GM12878 (cell line): ENCODE measurements around the gene TNKS1BP1. TPM values are rescaled to one million over a fixed set of nuclear protein-coding genes. Genes with fewer than 3 reads are reported as not detected.

Experiments used
- ATAC-seq: fragments of 200-7000 bp; cut with Tn5 transposase; 3 replicates; pipeline ENCODE4 v1.9.1; 2020; ENCODE audit warnings: mild to moderate bottlenecking, moderate library complexity
- BruUV-seq: library from RNA; stranded (reverse); fragments of 400-500 nt; replicated peaks from 2 replicates; lab custom pipeline; 2021; lab: Mats Ljungman, UMichigan
- CTCF ChIA-PET: fragments of 300-600 bp; sonication (Branson Sonifier 250); formaldehyde crosslinking; extraction: SDS; loops from one replicate; lab custom pipeline; 2021; ENCODE audit warnings: inconsistent platforms; lab: Yijun Ruan, JAX
- POLR2A ChIA-PET: fragments of 350-600 bp; formaldehyde crosslinking; extraction: SDS; loops from one replicate; lab custom pipeline; 2021; ENCODE audit warnings: inconsistent platforms; lab: Charles Lee
- RAD21 ChIA-PET: fragments of 300-600 bp; sonication (Branson Sonifier 250); formaldehyde crosslinking; loops from one replicate; lab custom pipeline; 2023; ENCODE audit warnings: antibody characterized with exemption; ENCODE audit not compliant: unreplicated experiment; lab: Charles Lee
- SMC1A ChIA-PET: fragments of 300-600 bp; sonication (Branson Sonifier 250); formaldehyde crosslinking; loops from one replicate; lab custom pipeline; 2023; ENCODE audit not compliant: unreplicated experiment, uncharacterized antibody; lab: Charles Lee
- DNase-seq: peaks from one replicate; pipeline ENCODE4 v3.0.0-alpha.2; 2011; ENCODE audit warnings: low read depth, low spot score
- FAIRE-seq: peaks from 3 replicates; lab custom pipeline; 2011; peaks lifted over from hg19 to GRCh38; lab: Jason Lieb, UNC
- H2AFZ ChIP-seq: 2 replicates; pipeline ENCODE4 v1.6.0; 2011; ENCODE audit warnings: low read depth, low read length, control low read depth; ENCODE audit not compliant: control insufficient read depth
- H3K27ac ChIP-seq: 2 replicates; pipeline ENCODE4 v1.5.1; 2011; ENCODE audit warnings: control low read depth; ENCODE audit not compliant: control insufficient read depth, insufficient read depth
- H3K27me3 ChIP-seq, 2 experiments: replicated peaks in 1 of 2; 2 replicates each; pipeline versions ENCODE4 v1.6.0 to v1.6.1; 2011; ENCODE audit warnings: low read length in 1 of 2; ENCODE audit not compliant: control insufficient read depth in 2 of 2, insufficient read depth in 2 of 2
- H3K36me3 ChIP-seq, 2 experiments: 2 replicates each; pipeline ENCODE4 v1.5.1; 2011; ENCODE audit warnings: low read length in 1 of 2; ENCODE audit not compliant: control insufficient read depth in 2 of 2, insufficient read depth in 2 of 2
- H3K4me1 ChIP-seq: 2 replicates; pipeline ENCODE4 v1.6.1; 2011; ENCODE audit warnings: mild to moderate bottlenecking, low read length, moderate library complexity, mixed read lengths; ENCODE audit not compliant: control insufficient read depth, insufficient read depth
- H3K4me2 ChIP-seq: 2 replicates; pipeline ENCODE4 v1.6.0; 2011; ENCODE audit warnings: control low read depth; ENCODE audit not compliant: control insufficient read depth, insufficient read depth
- H3K4me3 ChIP-seq: fragments of 200-600 bp; sonication (generic); 2 replicates; pipeline ENCODE4 v1.5.1; 2016
- H3K79me2 ChIP-seq: 2 replicates; pipeline ENCODE4 v1.6.0; 2011; ENCODE audit warnings: low read length; ENCODE audit not compliant: control insufficient read depth, insufficient read depth
- H3K9ac ChIP-seq: 2 replicates; pipeline ENCODE4 v1.8.0; 2011; ENCODE audit warnings: low read length, control low read depth, mixed read lengths; ENCODE audit not compliant: control insufficient read depth, insufficient read depth
- H3K9me3 ChIP-seq: replicated peaks from 3 replicates; pipeline ENCODE4 v1.5.1; 2011; ENCODE audit warnings: mild to moderate bottlenecking, low read length; ENCODE audit not compliant: control insufficient read depth, insufficient read depth
- H4K20me1 ChIP-seq: 2 replicates; pipeline ENCODE4 v1.6.0; 2011; ENCODE audit not compliant: control insufficient read depth, insufficient read depth
- ELK1 ChIP-seq: IDR thresholded peaks from 2 replicates; pipeline ENCODE4 v1.6.1; 2012; ENCODE audit warnings: low read depth, low read length, improper control_type of control experiment
- GATAD2B ChIP-seq: fragments of 450-650 bp; conservative IDR thresholded peaks from 2 replicates; pipeline ENCODE4 v1.6.1; 2017; ENCODE audit warnings: low read depth, mild to moderate bottlenecking, moderate library complexity
- IKZF1 ChIP-seq: fragments of 450-650 bp; conservative IDR thresholded peaks from 2 replicates; pipeline ENCODE4 v1.6.1; 2017; ENCODE audit warnings: antibody characterized with exemption, mild to moderate bottlenecking
- IKZF2 ChIP-seq, 2 experiments: fragments of 450-650 bp; IDR thresholded peaks; 2 replicates each; pipeline ENCODE4 v1.6.1; 2017; ENCODE audit warnings: mild to moderate bottlenecking in 2 of 2, moderate library complexity in 2 of 2
- KAT2A ChIP-seq: conservative IDR thresholded peaks from 2 replicates; pipeline ENCODE4 v1.6.1; 2011; ENCODE audit warnings: low read depth, low read length; ENCODE audit not compliant: control insufficient read depth
- MTA2 ChIP-seq: fragments of 450-650 bp; IDR thresholded peaks from 2 replicates; pipeline ENCODE4 v1.6.1; 2016; ENCODE audit warnings: low read depth, mild to moderate bottlenecking, moderate library complexity
- MTA3 ChIP-seq: IDR thresholded peaks from 2 replicates; pipeline ENCODE4 v1.6.1; 2012; ENCODE audit warnings: low read length, inconsistent platforms, borderline replicate concordance
- NRF1 ChIP-seq: conservative IDR thresholded peaks from 2 replicates; pipeline ENCODE4 v1.6.1; 2011; ENCODE audit warnings: mild to moderate bottlenecking, low read depth, low read length, improper control_type of control experiment
- POLR2AphosphoS5 ChIP-seq: IDR thresholded peaks from 2 replicates; pipeline ENCODE4 v1.6.1; 2011; ENCODE audit warnings: mild to moderate bottlenecking, low read length, inconsistent platforms
- RAD51 ChIP-seq: fragments of 450-650 bp; IDR thresholded peaks from 2 replicates; pipeline ENCODE4 v1.6.1; 2016; ENCODE audit warnings: moderate library complexity, mild to moderate bottlenecking, inconsistent platforms
- SMAD5 ChIP-seq: IDR thresholded peaks from 2 replicates; pipeline ENCODE4 v1.6.1; 2016; ENCODE audit warnings: antibody characterized with exemption, low read depth
- STAT1 ChIP-seq: fragments of 450-650 bp; conservative IDR thresholded peaks from 2 replicates; pipeline ENCODE4 v1.6.1; 2014; ENCODE audit warnings: antibody characterized with exemption, mild to moderate bottlenecking
- YBX1 ChIP-seq: fragments of 450-650 bp; IDR thresholded peaks from 2 replicates; pipeline ENCODE4 v1.6.1; 2016; ENCODE audit warnings: antibody characterized with exemption
- WGBS: methylation state at CpG from one replicate; pipeline ENCODE4 v1.1.6; 2016; ENCODE audit warnings: low lambda C conversion rate; ENCODE audit not compliant: insufficient replicate concordance, insufficient coverage; ENCODE audit errors: missing lambda C conversion rate; 5-methylcytosine and 5-hydroxymethylcytosine counted together
- in situ Hi-C: fragments of 300-500 bp; cut with MboI; formaldehyde crosslinking; loops from 9 replicates; pipeline ENCODE4 v1.14.3; 2018; ENCODE audit warnings: mixed read lengths
- intact Hi-C: fragments of 100-400 bp; cut with micrococcal nuclease; formaldehyde crosslinking; loops from one replicate; pipeline ENCODE4 v1.14.2; 2022; ENCODE audit not compliant: unreplicated experiment
- polyA plus RNA-seq, 11 experiments: library from polyadenylated mRNA; depleted of rRNA in 4 of 11; unstranded in 6 of 11; stranded (reverse) in 5 of 11; fragments of >200 nt; fragmentation: Nextera tagmentation in 4 of 11; fragmentation: Illumina TruSeq in 1 of 11; extraction: Ambion mirVana in 4 of 11; extraction: Trizol in 1 of 11; gene quantifications; 1 replicate in 1 of 11; 2 replicates in 10 of 11; pipeline versions ENCODE4 v1.2.1 to v1.2.3, GENCODE V29; 2011 to 2016; ENCODE audit warnings: inconsistent platforms in 2 of 11, missing spikeins in 2 of 11, low read depth in 1 of 11
- total RNA-seq, 4 experiments: library from RNA; depleted of rRNA in 3 of 4; stranded (reverse); fragments of >200 nt in 3 of 4; fragmentation: Illumina TruSeq in 1 of 4; extraction: Trizol in 1 of 4; gene quantifications; 2 replicates each; pipeline versions ENCODE4 v1.2.1 to v1.2.3, GENCODE V29; 2013 to 2021
- TF ChIP-seq, protein P1 (sequence below): fragments of 450-650 bp; IDR thresholded peaks from 2 replicates; pipeline ENCODE4 v1.6.1; 2017; ENCODE audit warnings: low read depth, mild to moderate bottlenecking, moderate library complexity
- TF ChIP-seq, protein P2 (sequence below): fragments of 450-650 bp; formaldehyde crosslinking; IDR thresholded peaks from 2 replicates; pipeline ENCODE4 v1.5.0; 2022; ENCODE audit warnings: mild to moderate bottlenecking, missing genetic modification characterization

Gene TNKS1BP1
- total and polyA plus RNA-seq, 10 of the 15 experiments (the other 5 are each of a cell fraction or from before 2014, with no cell fraction given) = 0.26 to 15.8 (median 4.3) TPM

DNA sequence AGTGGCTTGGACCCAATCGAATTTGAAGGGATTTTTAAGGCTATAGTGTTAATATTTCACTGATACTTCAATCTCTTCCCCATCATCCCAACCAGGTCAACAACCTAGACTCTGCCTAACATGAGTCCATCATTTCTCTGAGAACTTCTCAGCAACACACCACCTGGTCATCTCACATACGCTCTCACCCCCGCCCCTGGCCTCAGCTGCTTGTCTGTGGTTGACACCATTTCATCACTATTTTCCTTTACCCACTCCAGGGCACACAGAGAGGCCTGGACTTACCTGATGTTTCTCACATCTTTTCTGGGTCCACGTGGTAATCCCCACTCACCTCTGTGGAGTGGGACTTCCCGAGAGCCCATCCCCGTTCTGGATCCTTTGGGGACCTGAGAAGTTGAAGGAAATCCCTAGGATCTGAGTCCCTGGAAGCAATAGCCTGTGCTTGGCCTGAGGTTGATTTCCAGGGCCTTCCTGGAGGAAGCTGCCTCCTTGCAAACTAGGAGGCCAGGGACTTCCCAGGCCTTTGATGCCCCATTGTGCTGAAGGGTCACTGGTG is 16.6 kb upstream of the TNKS1BP1 start:
- DNase-seq (no peak), ATAC-seq (peak; percentile 25), FAIRE-seq (no peak)
- RAD21 ChIA-PET = no interaction called here
- in situ Hi-C loops (loop anchor here (25.0 kb wide), 2 partner anchors 1171 to 1246 kb away; partner anchors contain the start of genes LPXN, OR5B21 and ZFP91), intact Hi-C loops (loop anchor here (10.0 kb wide), 1 partner anchor 1163 kb away; the partner anchor contains the start of gene OR5B21)
- no peak overlapping the region for H2AFZ ChIP-seq
- no peak overlapping the region for H3K4me2 ChIP-seq
- SMC1A ChIA-PET = no interaction called here
- 8% methylated on average over 6 of the region's 6 CpGs for WGBS
- no peaks in the 10 kb centered on the region for H3K36me3 ChIP-seq
- CTCF ChIA-PET = interaction anchor here (0.6 to 1.7 kb wide), 5 partner anchors 139 to 558 kb away, joined by 3 read pairs; no protein-coding TSS in a partner anchor
- no peaks in the 10 kb centered on the region; the same call in 1 of the 2 replicates for H3K79me2 ChIP-seq
- H3K9ac ChIP-seq = no peak overlapping the region
- POLR2A ChIA-PET = interaction anchor here (0.5 kb wide), 1 partner anchor 19 kb away, joined by 3 read pairs; no protein-coding TSS in a partner anchor
- H4K20me1 ChIP-seq = no peaks in the 10 kb centered on the region
- H3K27me3 ChIP-seq = no peaks in the 10 kb centered on the region; a peak in 1 of 4 replicates
- H3K27ac ChIP-seq = no peak overlapping the region
- H3K4me3 ChIP-seq = no peak overlapping the region
- no peak for TF ChIP-seq MTA3
- no peak for TF ChIP-seq RAD51
- peak; percentile 54 for TF ChIP-seq IKZF1
- TF ChIP-seq ELK1 = no peak
- no peak for TF ChIP-seq POLR2AphosphoS5
- TF ChIP-seq, protein P1, sequence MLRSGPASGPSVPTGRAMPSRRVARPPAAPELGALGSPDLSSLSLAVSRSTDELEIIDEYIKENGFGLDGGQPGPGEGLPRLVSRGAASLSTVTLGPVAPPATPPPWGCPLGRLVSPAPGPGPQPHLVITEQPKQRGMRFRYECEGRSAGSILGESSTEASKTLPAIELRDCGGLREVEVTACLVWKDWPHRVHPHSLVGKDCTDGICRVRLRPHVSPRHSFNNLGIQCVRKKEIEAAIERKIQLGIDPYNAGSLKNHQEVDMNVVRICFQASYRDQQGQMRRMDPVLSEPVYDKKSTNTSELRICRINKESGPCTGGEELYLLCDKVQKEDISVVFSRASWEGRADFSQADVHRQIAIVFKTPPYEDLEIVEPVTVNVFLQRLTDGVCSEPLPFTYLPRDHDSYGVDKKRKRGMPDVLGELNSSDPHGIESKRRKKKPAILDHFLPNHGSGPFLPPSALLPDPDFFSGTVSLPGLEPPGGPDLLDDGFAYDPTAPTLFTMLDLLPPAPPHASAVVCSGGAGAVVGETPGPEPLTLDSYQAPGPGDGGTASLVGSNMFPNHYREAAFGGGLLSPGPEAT = peak; percentile 52; the same call in 1 of the 2 replicates
- TF ChIP-seq SMAD5 = no peak
- TF ChIP-seq IKZF2 (IDR thresholded peaks at IDR 0.05) = 0 out of 4 replicates have a peak, but pooled peaks of 1 of the 2 experiments have one; percentile 15
- TF ChIP-seq, protein P2, sequence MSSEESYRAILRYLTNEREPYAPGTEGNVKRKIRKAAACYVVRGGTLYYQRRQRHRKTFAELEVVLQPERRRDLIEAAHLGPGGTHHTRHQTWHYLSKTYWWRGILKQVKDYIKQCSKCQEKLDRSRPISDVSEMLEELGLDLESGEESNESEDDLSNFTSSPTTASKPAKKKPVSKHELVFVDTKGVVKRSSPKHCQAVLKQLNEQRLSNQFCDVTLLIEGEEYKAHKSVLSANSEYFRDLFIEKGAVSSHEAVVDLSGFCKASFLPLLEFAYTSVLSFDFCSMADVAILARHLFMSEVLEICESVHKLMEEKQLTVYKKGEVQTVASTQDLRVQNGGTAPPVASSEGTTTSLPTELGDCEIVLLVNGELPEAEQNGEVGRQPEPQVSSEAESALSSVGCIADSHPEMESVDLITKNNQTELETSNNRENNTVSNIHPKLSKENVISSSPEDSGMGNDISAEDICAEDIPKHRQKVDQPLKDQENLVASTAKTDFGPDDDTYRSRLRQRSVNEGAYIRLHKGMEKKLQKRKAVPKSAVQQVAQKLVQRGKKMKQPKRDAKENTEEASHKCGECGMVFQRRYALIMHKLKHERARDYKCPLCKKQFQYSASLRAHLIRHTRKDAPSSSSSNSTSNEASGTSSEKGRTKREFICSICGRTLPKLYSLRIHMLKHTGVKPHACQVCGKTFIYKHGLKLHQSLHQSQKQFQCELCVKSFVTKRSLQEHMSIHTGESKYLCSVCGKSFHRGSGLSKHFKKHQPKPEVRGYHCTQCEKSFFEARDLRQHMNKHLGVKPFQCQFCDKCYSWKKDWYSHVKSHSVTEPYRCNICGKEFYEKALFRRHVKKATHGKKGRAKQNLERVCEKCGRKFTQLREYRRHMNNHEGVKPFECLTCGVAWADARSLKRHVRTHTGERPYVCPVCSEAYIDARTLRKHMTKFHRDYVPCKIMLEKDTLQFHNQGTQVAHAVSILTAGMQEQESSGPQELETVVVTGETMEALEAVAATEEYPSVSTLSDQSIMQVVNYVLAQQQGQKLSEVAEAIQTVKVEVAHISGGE = no peak
- TF ChIP-seq MTA2 = 0 out of 2 replicates have a peak, but pooled peaks have one; percentile 10
- TF ChIP-seq NRF1 = no peak
- no peak for TF ChIP-seq YBX1
- TF ChIP-seq GATAD2B = no peak
- no peak for TF ChIP-seq STAT1
- no peak for TF ChIP-seq KAT2A
- no peaks in the 10 kb centered on the region for H3K9me3 ChIP-seq
- BruUV-seq = no TSS peak
- peaks cover 2% of the 10 kb centered on the region for H3K4me1 ChIP-seq
